Upper lobe of left lung (tissue), 4 donors: ENCODE results near the gene PEMT.

Experiments
- CTCF ChIP-seq, 6 experiments: fragments of 450-650 bp in 4 of 6; fragments of 200-600 bp in 2 of 6; sonication (generic) in 2 of 6; IDR thresholded peaks; one replicate each; pipeline ENCODE4 v1.5.1; 2016 to 2019; ENCODE audit warnings: antibody characterized with exemption in 6 of 6
- EP300 ChIP-seq, 4 donors: sonication (generic); formaldehyde crosslinking; IDR thresholded peaks; one replicate each; pipeline ENCODE4 v1.5.1; 2017; ENCODE audit warnings: antibody characterized with exemption in 4 of 4, control low read depth in 2 of 4
- POLR2A ChIP-seq, 4 donors: fragments of 450-650 bp; IDR thresholded peaks; one replicate each; pipeline ENCODE4 v1.5.1; 2016 to 2017; ENCODE audit warnings: antibody characterized with exemption in 4 of 4, mild to moderate bottlenecking in 2 of 4
- POLR2AphosphoS5 ChIP-seq, 2 donors: sonication (generic); formaldehyde crosslinking; IDR thresholded peaks; one replicate each; pipeline ENCODE4 v1.5.1; 2017; ENCODE audit warnings: antibody characterized with exemption in 2 of 2

DNA sequence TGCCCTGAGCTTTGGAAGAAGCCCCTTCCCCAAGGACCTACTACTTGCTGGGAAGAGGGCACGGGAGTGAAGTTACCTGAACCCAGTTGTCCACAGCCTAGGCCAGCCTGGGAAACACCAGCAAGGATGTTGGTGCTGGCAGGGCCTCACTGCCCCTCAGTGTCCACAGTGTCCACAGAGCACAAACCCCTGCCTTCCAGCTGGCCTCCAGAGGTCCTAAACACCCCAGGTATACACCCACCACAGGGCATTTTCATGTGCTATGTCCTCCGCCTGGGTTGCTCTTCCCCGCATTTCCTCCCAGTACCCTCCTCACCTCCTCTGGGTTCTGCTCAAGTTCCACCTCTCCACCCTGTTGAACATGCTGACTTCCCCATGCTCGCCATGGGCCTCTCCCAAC is 4.2 kb upstream of the PEMT start:
- TF ChIP-seq CTCF (IDR thresholded peaks at IDR 0.05) (no peak), POLR2AphosphoS5 (IDR thresholded peaks at IDR 0.05) (no peak), EP300 (IDR thresholded peaks at IDR 0.05) (no peak), POLR2A (IDR thresholded peaks at IDR 0.05) (no peak)
